ENCODE results near the gene PTPRK.

The PTPRK gene

GRCh38 chr6:128241216-128241615, 279.2 kb downstream of the PTPRK start:
- Histone ChIP-seq H2AFZ (ENCODE audit: low read length) (no peak overlapping the region), H3K18ac (ENCODE audit: low read length) (no peak overlapping the region), H3K4me1 (ENCODE audit: control insufficient read depth in 2 of 2, insufficient read depth in 1 of 2, low read depth in 1 of 2, low read length in 2 of 2) (peaks cover 2 to 26% of the 10 kb centered on the region in 2 donors), H3K4me3 (ENCODE audit: low read length in 2 of 2) (no peak overlapping the region), H4K91ac (ENCODE audit: low read depth, low read length, poor library complexity) (no peak overlapping the region), H4K8ac (ENCODE audit: low read depth, low read length) (no peak overlapping the region), H2BK12ac (ENCODE audit: low read length) (no peak overlapping the region), H3K79me1 (ENCODE audit: low read depth, low read length) (no peaks in the 10 kb centered on the region), H3K14ac (ENCODE audit: low read length) (no peak overlapping the region), H3K27me3 (ENCODE audit: control insufficient read depth in 3 of 3, insufficient read depth in 3 of 3, low read depth in 1 of 3, low read length in 3 of 3) (no peaks in the 10 kb centered on the region), H3K36me3 (replicated peaks in 1 of 2; ENCODE audit: control insufficient read depth in 2 of 2, insufficient read depth in 2 of 2, low read length in 2 of 2) (no peaks in the 10 kb centered on the region), H2AK5ac (ENCODE audit: low read depth, low read length) (no peak overlapping the region), H2BK15ac (ENCODE audit: low read length) (no peak overlapping the region), H2BK120ac (ENCODE audit: low read depth, low read length) (no peak overlapping the region), H3K9me3 (replicated peaks in 1 of 2; ENCODE audit: control insufficient read depth in 2 of 2, insufficient read depth in 1 of 2, low read depth in 1 of 2, low read length in 2 of 2) (no peaks in the 10 kb centered on the region), H2BK5ac (ENCODE audit: low read length) (no peak overlapping the region), H3K9ac (ENCODE audit: low read depth, low read length, poor library complexity) (no peak overlapping the region), H3K23ac (ENCODE audit: low read depth, low read length, poor library complexity) (no peak overlapping the region), H3K4ac (ENCODE audit: low read length) (no peak overlapping the region), H3K4me2 (ENCODE audit: insufficient read depth, low read length, poor library complexity, severe bottlenecking) (no peak overlapping the region), H3K27ac (replicated peaks; ENCODE audit: low read length) (no peak overlapping the region)
- WGBS, 2 donors (ENCODE audit: extremely low coverage in 2 of 2, insufficient read length in 2 of 2, insufficient replicate concordance in 1 of 2): no CpG with 5 or more reads among the region's 3 CpGs
- DNase-seq (ENCODE audit: low spot score): no peak

GRCh38 chr6:128240024-128240428, 280.4 kb downstream of the PTPRK start:
- no peak for DNase-seq (ENCODE audit: low spot score)
- Histone ChIP-seq H2BK15ac (ENCODE audit: low read length) (no peak overlapping the region), H3K4ac (ENCODE audit: low read length) (no peak overlapping the region), H2BK120ac (ENCODE audit: low read depth, low read length) (no peak overlapping the region), H3K23ac (ENCODE audit: low read depth, low read length, poor library complexity) (no peak overlapping the region), H3K9ac (ENCODE audit: low read depth, low read length, poor library complexity) (no peak overlapping the region), H3K18ac (ENCODE audit: low read length) (no peak overlapping the region), H2AFZ (ENCODE audit: low read length) (no peak overlapping the region), H3K4me2 (ENCODE audit: insufficient read depth, low read length, poor library complexity, severe bottlenecking) (no peak overlapping the region), H3K27ac (replicated peaks; ENCODE audit: low read length) (no peak overlapping the region), H2BK5ac (ENCODE audit: low read length) (no peak overlapping the region), H4K91ac (ENCODE audit: low read depth, low read length, poor library complexity) (no peak overlapping the region), H3K9me3 (replicated peaks in 1 of 2; ENCODE audit: control insufficient read depth in 2 of 2, insufficient read depth in 1 of 2, low read depth in 1 of 2, low read length in 2 of 2) (no peaks in the 10 kb centered on the region), H3K14ac (ENCODE audit: low read length) (no peak overlapping the region), H3K36me3 (replicated peaks in 1 of 2; ENCODE audit: control insufficient read depth in 2 of 2, insufficient read depth in 2 of 2, low read length in 2 of 2) (peaks cover 0 to 2% of the 10 kb centered on the region in 2 donors), H3K79me1 (ENCODE audit: low read depth, low read length) (no peaks in the 10 kb centered on the region), H2AK5ac (ENCODE audit: low read depth, low read length) (no peak overlapping the region), H3K4me1 (ENCODE audit: control insufficient read depth in 2 of 2, insufficient read depth in 1 of 2, low read depth in 1 of 2, low read length in 2 of 2) (peaks cover 2 to 31% of the 10 kb centered on the region in 2 donors), H4K8ac (ENCODE audit: low read depth, low read length) (no peak overlapping the region), H3K4me3 (ENCODE audit: low read length in 2 of 2) (no peak overlapping the region), H2BK12ac (ENCODE audit: low read length) (no peak overlapping the region), H3K27me3 (ENCODE audit: control insufficient read depth in 3 of 3, insufficient read depth in 3 of 3, low read depth in 1 of 3, low read length in 3 of 3) (no peaks in the 10 kb centered on the region)
- no CpG with 5 or more reads among the region's 3 CpGs for WGBS, 2 donors (ENCODE audit: extremely low coverage in 2 of 2, insufficient read length in 2 of 2, insufficient replicate concordance in 1 of 2)

GRCh38 chr6:128239146-128239545, 281.3 kb downstream of the PTPRK start:
- no peaks in the 10 kb centered on the region for H3K27me3 ChIP-seq (ENCODE audit: control insufficient read depth in 3 of 3, insufficient read depth in 3 of 3, low read depth in 1 of 3, low read length in 3 of 3)
- H3K4ac ChIP-seq (ENCODE audit: low read length): no peak overlapping the region
- no peak overlapping the region for H2BK15ac ChIP-seq (ENCODE audit: low read length)
- H3K9ac ChIP-seq (ENCODE audit: low read depth, low read length, poor library complexity): no peak overlapping the region
- H3K18ac ChIP-seq (ENCODE audit: low read length): no peak overlapping the region
- H3K14ac ChIP-seq (ENCODE audit: low read length): no peak overlapping the region
- no peak overlapping the region for H4K8ac ChIP-seq (ENCODE audit: low read depth, low read length)
- H4K91ac ChIP-seq (ENCODE audit: low read depth, low read length, poor library complexity): no peak overlapping the region
- peaks cover 2 to 31% of the 10 kb centered on the region in 2 donors for H3K4me1 ChIP-seq (ENCODE audit: control insufficient read depth in 2 of 2, insufficient read depth in 1 of 2, low read depth in 1 of 2, low read length in 2 of 2)
- no peak overlapping the region for H3K4me3 ChIP-seq (ENCODE audit: low read length in 2 of 2)
- WGBS, 2 donors (ENCODE audit: extremely low coverage in 2 of 2, insufficient read length in 2 of 2, insufficient replicate concordance in 1 of 2): no CpG with 5 or more reads among the region's 1 CpG
- no peak overlapping the region for H2AFZ ChIP-seq (ENCODE audit: low read length)
- H3K23ac ChIP-seq (ENCODE audit: low read depth, low read length, poor library complexity): no peak overlapping the region
- no peak for DNase-seq (ENCODE audit: low spot score)
- no peak overlapping the region for H2BK5ac ChIP-seq (ENCODE audit: low read length)
- H2BK12ac ChIP-seq (ENCODE audit: low read length): no peak overlapping the region
- peaks cover 0 to 2% of the 10 kb centered on the region in 2 donors for H3K36me3 ChIP-seq (replicated peaks in 1 of 2; ENCODE audit: control insufficient read depth in 2 of 2, insufficient read depth in 2 of 2, low read length in 2 of 2)
- H3K4me2 ChIP-seq (ENCODE audit: insufficient read depth, low read length, poor library complexity, severe bottlenecking): no peak overlapping the region
- no peaks in the 10 kb centered on the region for H3K79me1 ChIP-seq (ENCODE audit: low read depth, low read length)
- no peaks in the 10 kb centered on the region for H3K9me3 ChIP-seq (replicated peaks in 1 of 2; ENCODE audit: control insufficient read depth in 2 of 2, insufficient read depth in 1 of 2, low read depth in 1 of 2, low read length in 2 of 2)
- no peak overlapping the region for H2AK5ac ChIP-seq (ENCODE audit: low read depth, low read length)
- no peak overlapping the region for H3K27ac ChIP-seq (replicated peaks; ENCODE audit: low read length)
- H2BK120ac ChIP-seq (ENCODE audit: low read depth, low read length): no peak overlapping the region

- Histone ChIP-seq H2BK12ac (ENCODE audit: low read length) (no peak overlapping the region), H3K4me2 (ENCODE audit: insufficient read depth, low read length, poor library complexity, severe bottlenecking) (no peak overlapping the region), H3K4me3 (ENCODE audit: low read length in 2 of 2) (no peak overlapping the region), H2AK5ac (ENCODE audit: low read depth, low read length) (no peak overlapping the region), H3K23ac (ENCODE audit: low read depth, low read length, poor library complexity) (no peak overlapping the region), H3K4ac (ENCODE audit: low read length) (no peak overlapping the region), H3K9ac (ENCODE audit: low read depth, low read length, poor library complexity) (no peak overlapping the region), H3K27me3 (ENCODE audit: control insufficient read depth in 3 of 3, insufficient read depth in 3 of 3, low read depth in 1 of 3, low read length in 3 of 3) (no peaks in the 10 kb centered on the region), H2BK5ac (ENCODE audit: low read length) (no peak overlapping the region), H3K79me1 (ENCODE audit: low read depth, low read length) (no peaks in the 10 kb centered on the region), H3K18ac (ENCODE audit: low read length) (no peak overlapping the region), H3K36me3 (replicated peaks in 1 of 2; ENCODE audit: control insufficient read depth in 2 of 2, insufficient read depth in 2 of 2, low read length in 2 of 2) (peaks cover 0 to 2% of the 10 kb centered on the region in 2 donors), H3K4me1 (ENCODE audit: control insufficient read depth in 2 of 2, insufficient read depth in 1 of 2, low read depth in 1 of 2, low read length in 2 of 2) (peaks cover 2 to 31% of the 10 kb centered on the region in 2 donors), H3K14ac (ENCODE audit: low read length) (no peak overlapping the region), H2BK15ac (ENCODE audit: low read length) (no peak overlapping the region), H2BK120ac (ENCODE audit: low read depth, low read length) (no peak overlapping the region), H4K91ac (ENCODE audit: low read depth, low read length, poor library complexity) (no peak overlapping the region), H3K9me3 (replicated peaks in 1 of 2; ENCODE audit: control insufficient read depth in 2 of 2, insufficient read depth in 1 of 2, low read depth in 1 of 2, low read length in 2 of 2) (no peaks in the 10 kb centered on the region), H3K27ac (replicated peaks; ENCODE audit: low read length) (no peak overlapping the region), H4K8ac (ENCODE audit: low read depth, low read length) (no peak overlapping the region), H2AFZ (ENCODE audit: low read length) (no peak overlapping the region)
- DNase-seq (ENCODE audit: low spot score): no peak
- WGBS, 2 donors (ENCODE audit: extremely low coverage in 2 of 2, insufficient read length in 2 of 2, insufficient replicate concordance in 1 of 2): no CpG with 5 or more reads among the region's 1 CpG
Measured at GRCh38 chr6:128238225-128238624, 282.2 kb downstream of the PTPRK start.
